SK-N-SH (cell line): ENCODE data around the gene IL22.

Experiments used
- CTCF ChIP-seq: fragments of 200-600 bp; sonication (generic); IDR thresholded peaks from 2 replicates; pipeline ENCODE4 v1.6.1; 2017; ENCODE audit warnings: antibody characterized with exemption, mild to moderate bottlenecking, moderate library complexity
- EP300 ChIP-seq, 2 experiments: IDR thresholded peaks; 2 replicates each; pipeline versions ENCODE4 v1.4.0 to v1.6.1; 2012; ENCODE audit warnings: borderline replicate concordance in 1 of 2, low read depth in 1 of 2, low read length in 1 of 2
- JUND ChIP-seq: IDR thresholded peaks from 2 replicates; pipeline ENCODE4 v1.4.0; 2012
- POLR2AphosphoS5 ChIP-seq: IDR thresholded peaks from 2 replicates; pipeline ENCODE4 v1.6.1; 2012; ENCODE audit warnings: low read depth, low read length
- RAD21 ChIP-seq: IDR thresholded peaks from 2 replicates; pipeline ENCODE4 v1.6.1; 2012; ENCODE audit warnings: mild to moderate bottlenecking, low read length
- REST ChIP-seq: IDR thresholded peaks from 2 replicates; pipeline ENCODE4 v1.6.1; 2012; ENCODE audit warnings: mild to moderate bottlenecking, low read depth, low read length, moderate library complexity
- YY1 ChIP-seq: IDR thresholded peaks from 2 replicates; pipeline ENCODE4 v1.4.0; 2012; ENCODE audit warnings: low read depth, mild to moderate bottlenecking

GRCh38 chr12:68259318-68259940 is 6.0 kb upstream of the IL22 start:
- TF ChIP-seq CTCF (no peak), YY1 (no peak), POLR2AphosphoS5 (no peak), EP300 (IDR thresholded peaks at IDR 0.05; ENCODE audit: borderline replicate concordance in 1 of 2, low read depth in 1 of 2, low read length in 1 of 2) (no peak), RAD21 (no peak), REST (no peak), JUND (0 out of 2 replicates have a peak, but pooled peaks have one; percentile 5)
